Vagina (tissue), 2 donors: ENCODE results near the gene PNMT. TPM values are rescaled to one million over a fixed set of nuclear protein-coding genes. Genes with fewer than 3 reads are reported as not detected.

Experiments used
- DNase-seq, 2 donors: peaks; one replicate each; pipeline ENCODE4 v3.0.0-alpha.2; 2017; ENCODE audit errors: extremely low spot score in 2 of 2
- H3K27ac ChIP-seq: fragments of 200-600 bp; sonication (generic); one replicate; pipeline ENCODE4 v1.5.1; 2019
- H3K27me3 ChIP-seq: fragments of 200-600 bp; sonication (generic); one replicate; pipeline ENCODE4 v1.5.1; 2019
- H3K36me3 ChIP-seq, 2 donors: fragments of 200-600 bp; sonication (generic); one replicate each; pipeline ENCODE4 v1.5.1; 2017 to 2019
- H3K4me1 ChIP-seq: fragments of 200-600 bp; sonication (generic); one replicate; pipeline ENCODE4 v1.5.1; 2019
- H3K4me3 ChIP-seq, 2 donors: fragments of 200-600 bp; sonication (generic); 1 replicate in 1 of 2; 2 replicates in 1 of 2; pipeline ENCODE4 v1.5.1; 2016 to 2019
- H3K9me3 ChIP-seq: fragments of 200-600 bp; sonication (generic); one replicate; pipeline ENCODE4 v1.5.1; 2019
- POLR2A ChIP-seq, 2 donors: fragments of 450-650 bp; IDR thresholded peaks; one replicate each; pipeline ENCODE4 v1.6.1; 2017; ENCODE audit warnings: antibody characterized with exemption in 2 of 2, mild to moderate bottlenecking in 2 of 2, moderate library complexity in 2 of 2
- POLR2AphosphoS5 ChIP-seq, 2 donors: sonication (generic); formaldehyde crosslinking; IDR thresholded peaks; one replicate each; pipeline ENCODE4 v1.9.0; 2017; ENCODE audit warnings: antibody characterized with exemption in 2 of 2, mild to moderate bottlenecking in 2 of 2, low read depth in 1 of 2; ENCODE audit not compliant: insufficient read depth in 1 of 2
- intact Hi-C: fragments of 100-400 bp; cut with DNase I; formaldehyde crosslinking; loops from one replicate; pipeline ENCODE4 v1.15.1; 2023
- total RNA-seq: library from RNA; depleted of rRNA; stranded (reverse); fragments of >200 nt; gene quantifications from one replicate; pipeline ENCODE4 v1.2.3, GENCODE V29; 2016
- TF ChIP-seq, protein P1 (sequence below), 3 experiments: fragments of 450-650 bp in 2 of 3; fragments of 200-600 bp in 1 of 3; sonication (generic) in 1 of 3; IDR thresholded peaks; one replicate each; pipeline ENCODE4 v1.5.1; 2017 to 2019; ENCODE audit warnings: antibody characterized with exemption in 3 of 3, mild to moderate bottlenecking in 2 of 3, moderate library complexity in 2 of 3

Gene PNMT
- total RNA-seq, 1 donor from 2014 or later = 5.6 TPM

GRCh38 chr17:39700148-39700987, 32.1 kb downstream of the PNMT start:
- Histone ChIP-seq H3K9me3 (no peaks in the 10 kb centered on the region), H3K27me3 (no peaks in the 10 kb centered on the region), H3K36me3 (no peaks in the 10 kb centered on the region), H3K27ac (peak overlapping the region; percentile 77), H3K4me1 (peaks cover 48% of the 10 kb centered on the region), H3K4me3 (peak overlapping the region; percentile 69 to 72)
- intact Hi-C loops = no loop called here
- DNase-seq = no peak
- TF ChIP-seq POLR2AphosphoS5 (IDR thresholded peaks at IDR 0.05; ENCODE audit: insufficient read depth in 1 of 2, low read depth in 1 of 2) (no peak), POLR2A (IDR thresholded peaks at IDR 0.05) (no peak)
- TF ChIP-seq, protein P1, sequence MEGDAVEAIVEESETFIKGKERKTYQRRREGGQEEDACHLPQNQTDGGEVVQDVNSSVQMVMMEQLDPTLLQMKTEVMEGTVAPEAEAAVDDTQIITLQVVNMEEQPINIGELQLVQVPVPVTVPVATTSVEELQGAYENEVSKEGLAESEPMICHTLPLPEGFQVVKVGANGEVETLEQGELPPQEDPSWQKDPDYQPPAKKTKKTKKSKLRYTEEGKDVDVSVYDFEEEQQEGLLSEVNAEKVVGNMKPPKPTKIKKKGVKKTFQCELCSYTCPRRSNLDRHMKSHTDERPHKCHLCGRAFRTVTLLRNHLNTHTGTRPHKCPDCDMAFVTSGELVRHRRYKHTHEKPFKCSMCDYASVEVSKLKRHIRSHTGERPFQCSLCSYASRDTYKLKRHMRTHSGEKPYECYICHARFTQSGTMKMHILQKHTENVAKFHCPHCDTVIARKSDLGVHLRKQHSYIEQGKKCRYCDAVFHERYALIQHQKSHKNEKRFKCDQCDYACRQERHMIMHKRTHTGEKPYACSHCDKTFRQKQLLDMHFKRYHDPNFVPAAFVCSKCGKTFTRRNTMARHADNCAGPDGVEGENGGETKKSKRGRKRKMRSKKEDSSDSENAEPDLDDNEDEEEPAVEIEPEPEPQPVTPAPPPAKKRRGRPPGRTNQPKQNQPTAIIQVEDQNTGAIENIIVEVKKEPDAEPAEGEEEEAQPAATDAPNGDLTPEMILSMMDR (IDR thresholded peaks at IDR 0.05) = no peak

DNA sequence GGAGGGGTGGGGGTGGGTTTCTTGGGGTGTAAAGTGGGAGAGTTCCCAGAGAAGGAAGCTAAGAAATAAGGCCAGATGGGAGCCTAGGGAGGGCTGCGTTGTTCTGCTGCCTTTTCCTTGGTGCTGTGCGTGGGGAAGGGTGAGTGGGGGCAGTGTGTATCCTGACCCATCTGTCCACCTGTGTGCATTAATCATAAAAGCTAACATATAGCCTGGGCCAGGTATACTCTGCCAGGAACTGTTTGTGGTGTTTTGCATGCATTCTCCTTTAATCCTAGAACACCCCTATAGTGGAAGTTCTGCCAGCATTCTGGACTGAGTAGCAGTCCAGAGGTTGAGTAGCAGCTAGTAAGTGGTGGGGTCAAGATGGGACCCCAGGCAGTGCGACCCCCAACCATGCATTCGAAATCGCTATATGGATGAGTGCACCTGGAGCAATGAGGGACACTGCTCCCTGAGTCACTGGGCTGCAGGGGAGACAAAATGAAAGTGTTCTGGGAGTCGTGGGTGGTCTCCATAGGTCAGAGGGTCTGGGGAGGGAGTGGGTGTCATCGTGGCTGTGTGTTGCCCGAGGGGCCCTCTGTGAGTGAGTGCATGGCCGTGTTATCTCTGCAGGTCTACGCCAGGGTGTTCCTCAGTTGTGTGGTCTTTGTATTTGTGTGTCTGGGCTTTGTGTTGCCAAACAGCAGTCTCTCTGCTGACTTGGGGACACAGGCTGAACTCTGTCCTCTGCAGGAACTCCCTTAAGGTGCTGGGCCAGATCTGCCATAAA, 32.9 kb downstream of the PNMT start:
- Histone ChIP-seq H3K4me3 (peak overlapping the region; percentile 69 to 72), H3K36me3 (no peaks in the 10 kb centered on the region), H3K27ac (peak overlapping the region; percentile 77), H3K4me1 (peaks cover 56% of the 10 kb centered on the region), H3K27me3 (no peaks in the 10 kb centered on the region), H3K9me3 (no peaks in the 10 kb centered on the region)
- no peak for TF ChIP-seq POLR2A (IDR thresholded peaks at IDR 0.05)
- TF ChIP-seq, protein P1 (IDR thresholded peaks at IDR 0.05) = no peak
- no peak for TF ChIP-seq POLR2AphosphoS5 (IDR thresholded peaks at IDR 0.05; ENCODE audit: insufficient read depth in 1 of 2, low read depth in 1 of 2)
- intact Hi-C loops = no loop called here
- DNase-seq = no peak

DNA sequence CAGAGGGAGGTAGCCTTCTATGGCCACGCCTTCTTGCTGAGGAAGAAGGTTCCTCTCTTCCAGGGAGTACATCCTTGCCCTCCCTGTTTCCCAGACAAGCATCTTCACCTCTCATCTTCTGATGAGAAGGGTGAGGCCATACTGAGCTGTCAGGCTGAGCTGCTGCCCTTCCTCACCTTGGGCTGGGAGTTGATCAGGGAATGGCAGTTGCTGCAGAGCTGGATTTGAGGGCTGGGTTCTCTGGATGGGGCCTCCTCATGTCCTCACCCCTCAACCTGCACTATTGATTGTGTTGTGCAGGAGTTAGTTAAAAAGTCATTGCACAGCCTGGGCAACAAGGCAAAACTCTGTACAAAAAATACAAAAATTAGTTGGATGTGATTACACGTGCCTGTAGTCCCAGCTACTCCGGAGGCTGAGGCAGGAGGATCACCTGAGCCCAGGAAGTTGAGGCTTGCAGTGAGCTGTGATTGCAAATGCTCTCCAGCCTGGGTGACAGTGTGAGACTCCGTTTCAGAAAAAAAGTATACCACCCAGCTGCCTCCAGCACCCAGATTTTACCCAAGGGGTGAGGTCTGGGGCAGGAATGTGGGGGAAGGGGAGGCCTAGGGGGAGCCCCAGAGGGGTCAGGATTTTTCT, 33.6 kb downstream of the PNMT start:
- H3K27ac ChIP-seq = no peak overlapping the region
- H3K4me1 ChIP-seq = peaks cover 63% of the 10 kb centered on the region
- TF ChIP-seq POLR2AphosphoS5 (IDR thresholded peaks at IDR 0.05; ENCODE audit: insufficient read depth in 1 of 2, low read depth in 1 of 2) (no peak), POLR2A (IDR thresholded peaks at IDR 0.05) (no peak)
- TF ChIP-seq, protein P1 (IDR thresholded peaks at IDR 0.05) = no peak
- H3K36me3 ChIP-seq = no peaks in the 10 kb centered on the region
- no peak for DNase-seq
- intact Hi-C loops = no loop called here
- H3K27me3 ChIP-seq = no peaks in the 10 kb centered on the region
- peak overlapping the region in 1 of 2 donors; percentile 72 for H3K4me3 ChIP-seq
- no peaks in the 10 kb centered on the region for H3K9me3 ChIP-seq

- H3K4me3 ChIP-seq = no peak overlapping the region
- H3K4me1 ChIP-seq = peaks cover 71% of the 10 kb centered on the region
- intact Hi-C loops = no loop called here
These were observed 34.9 kb downstream of the PNMT start for GRCh38 chr17:39702901-39703893.

More at GRCh38 chr17:39702901-39703893, 34.9 kb downstream of the PNMT start:
- no peak for TF ChIP-seq POLR2A (IDR thresholded peaks at IDR 0.05)
- TF ChIP-seq, protein P1 (IDR thresholded peaks at IDR 0.05) = no peak
- no peak for TF ChIP-seq POLR2AphosphoS5 (IDR thresholded peaks at IDR 0.05; ENCODE audit: insufficient read depth in 1 of 2, low read depth in 1 of 2)
- no peak for DNase-seq
- peak overlapping the region; percentile 9 for H3K27ac ChIP-seq
- no peaks in the 10 kb centered on the region for H3K9me3 ChIP-seq
- no peaks in the 10 kb centered on the region for H3K27me3 ChIP-seq
- H3K36me3 ChIP-seq = peaks cover 0 to 12% of the 10 kb centered on the region in 2 donors
